ENCODE data around the gene ACVR2A.

- TF ChIP-seq POLR2A (IDR thresholded peaks at IDR 0.05) (no peak), CTCF (IDR thresholded peaks at IDR 0.05) (no peak)
Measured at GRCh38 chr2:147924647-147925046, 79.8 kb downstream of the ACVR2A start.
